ENCODE data around the gene SESN3. TPM values are rescaled to one million over a fixed set of nuclear protein-coding genes. Genes with fewer than 3 reads are reported as not detected.

SESN3 gene
- total RNA-seq, 1 experiment from 2014 or later = 36.8 TPM

DNA sequence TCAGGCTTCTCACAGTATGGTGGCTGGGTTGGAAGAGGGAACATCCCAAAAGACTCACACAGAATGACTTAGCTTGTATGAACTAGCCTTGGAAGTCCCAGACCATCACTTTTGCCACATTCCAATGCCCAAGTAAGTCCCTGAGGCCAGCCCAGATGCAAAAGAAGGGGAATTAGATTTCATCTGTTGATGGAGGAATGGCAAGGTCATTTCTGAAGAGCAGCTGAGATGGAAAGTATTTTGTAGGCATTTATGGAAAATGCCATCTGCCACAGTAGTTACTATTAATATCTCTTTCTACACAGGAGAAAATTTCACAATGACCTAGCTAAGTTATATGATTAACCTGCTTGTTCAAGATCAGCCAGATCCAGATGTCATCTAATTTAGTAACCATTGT lies 82.6 kb downstream of the SESN3 start:
- 0 out of 7 replicates have a peak, but pooled peaks cover 0 to 2% (median 0%) of the 10 kb centered on the region in 3 experiments for H3K36me3 Mint-ChIP-seq (ENCODE audit: insufficient read depth in 1 of 3, low read depth in 3 of 3)
- Histone ChIP-seq H3K27me3 (ENCODE audit: insufficient read depth, low read length) (peaks cover 27% of the 10 kb centered on the region), H3K79me2 (ENCODE audit: insufficient read depth, low read length) (no peaks in the 10 kb centered on the region), H4K8ac (replicated peaks; ENCODE audit: insufficient read length, low read depth, low read length) (no peak overlapping the region), H3K14ac (ENCODE audit: insufficient read depth, low read length) (no peak overlapping the region), H3K23ac (ENCODE audit: insufficient read length, low read depth, low read length) (no peak overlapping the region), H2BK120ac (ENCODE audit: low read depth, low read length, poor library complexity, severe bottlenecking) (no peak overlapping the region), H2BK20ac (ENCODE audit: low read depth, low read length, poor library complexity, severe bottlenecking) (no peak overlapping the region), H2BK12ac (ENCODE audit: insufficient read length, low read depth, low read length) (no peak overlapping the region), H3K4ac (ENCODE audit: low read depth, low read length) (no peak overlapping the region), H3K27ac (ENCODE audit: insufficient read length, low read depth, low read length) (no peak overlapping the region), H3K4me2 (ENCODE audit: insufficient read depth, insufficient read length, low read length) (no peak overlapping the region), H3K18ac (ENCODE audit: insufficient read length, low read depth, low read length) (no peak overlapping the region), H3K79me1 (ENCODE audit: insufficient read depth, low read depth, low read length, poor library complexity, severe bottlenecking) (no peaks in the 10 kb centered on the region), H3K23me2 (ENCODE audit: insufficient read length, low read depth, low read length, poor library complexity, severe bottlenecking) (peaks cover 16% of the 10 kb centered on the region), H2BK5ac (ENCODE audit: insufficient read length, low read length) (no peak overlapping the region), H2BK15ac (ENCODE audit: low read depth, low read length) (no peak overlapping the region), H3K4me1 (ENCODE audit: insufficient read depth, low read length) (no peaks in the 10 kb centered on the region), H4K91ac (ENCODE audit: insufficient read length, low read depth, low read length) (no peak overlapping the region), H3K9ac (ENCODE audit: extremely low read depth, insufficient read length, low read length) (no peak overlapping the region), H3K56ac (ENCODE audit: insufficient read length, low read depth, low read length) (no peak overlapping the region), H3T11ph (ENCODE audit: low read length) (no peak overlapping the region), H3K9me3 (ENCODE audit: control insufficient read depth, low read depth, low read length) (peaks cover 4% of the 10 kb centered on the region), H4K20me1 (ENCODE audit: control insufficient read depth, insufficient read depth, insufficient read length) (no peaks in the 10 kb centered on the region), H4K5ac (ENCODE audit: insufficient read length, low read depth, low read length) (no peak overlapping the region), H2AK5ac (ENCODE audit: insufficient read length, low read length) (no peak overlapping the region), H2AFZ (ENCODE audit: low read length) (no peak overlapping the region)
- TF ChIP-seq, protein P1, sequence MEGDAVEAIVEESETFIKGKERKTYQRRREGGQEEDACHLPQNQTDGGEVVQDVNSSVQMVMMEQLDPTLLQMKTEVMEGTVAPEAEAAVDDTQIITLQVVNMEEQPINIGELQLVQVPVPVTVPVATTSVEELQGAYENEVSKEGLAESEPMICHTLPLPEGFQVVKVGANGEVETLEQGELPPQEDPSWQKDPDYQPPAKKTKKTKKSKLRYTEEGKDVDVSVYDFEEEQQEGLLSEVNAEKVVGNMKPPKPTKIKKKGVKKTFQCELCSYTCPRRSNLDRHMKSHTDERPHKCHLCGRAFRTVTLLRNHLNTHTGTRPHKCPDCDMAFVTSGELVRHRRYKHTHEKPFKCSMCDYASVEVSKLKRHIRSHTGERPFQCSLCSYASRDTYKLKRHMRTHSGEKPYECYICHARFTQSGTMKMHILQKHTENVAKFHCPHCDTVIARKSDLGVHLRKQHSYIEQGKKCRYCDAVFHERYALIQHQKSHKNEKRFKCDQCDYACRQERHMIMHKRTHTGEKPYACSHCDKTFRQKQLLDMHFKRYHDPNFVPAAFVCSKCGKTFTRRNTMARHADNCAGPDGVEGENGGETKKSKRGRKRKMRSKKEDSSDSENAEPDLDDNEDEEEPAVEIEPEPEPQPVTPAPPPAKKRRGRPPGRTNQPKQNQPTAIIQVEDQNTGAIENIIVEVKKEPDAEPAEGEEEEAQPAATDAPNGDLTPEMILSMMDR (conservative IDR thresholded peaks at IDR 0.05) = no peak
- H3K27ac Mint-ChIP-seq = no peak overlapping the region
- peaks cover 80% of the 10 kb centered on the region for H3K27me3 Mint-ChIP-seq (ENCODE audit: low read depth)
- no peaks in the 10 kb centered on the region; a peak in 1 of 5 replicates for H3K9me3 Mint-ChIP-seq
- no peak overlapping the region for H3K4me3 Mint-ChIP-seq
- H3K4me1 Mint-ChIP-seq = peaks cover 7 to 10% of the 10 kb centered on the region in 2 experiments
- no peak for DNase-seq

All from H9 (cell line).